Activated naive CD8-positive, alpha-beta T cell (primary cell): Measurements from ENCODE around the gene STOX2.
A peak's percentile ranks its signal among the peaks of the same experiment; 100 is the strongest.

Source experiments
- H3K27ac Mint-ChIP-seq: one replicate; pipeline ENCODE4 v1.8.0; 2021; ENCODE audit warnings: mixed read lengths
- H3K27me3 Mint-ChIP-seq: one replicate; pipeline ENCODE4 v1.8.0; 2021; ENCODE audit warnings: mixed read lengths
- H3K36me3 Mint-ChIP-seq: one replicate; pipeline ENCODE4 v1.8.0; 2021; ENCODE audit warnings: mixed read lengths
- H3K4me1 Mint-ChIP-seq: one replicate; pipeline ENCODE4 v1.8.0; 2021; ENCODE audit warnings: low read depth, mixed read lengths
- H3K4me3 Mint-ChIP-seq: one replicate; pipeline ENCODE4 v1.8.0; 2021; ENCODE audit warnings: mild to moderate bottlenecking, mixed read lengths
- H3K9me3 Mint-ChIP-seq: one replicate; pipeline ENCODE4 v1.8.0; 2021; ENCODE audit warnings: low read depth, mixed read lengths

Gene STOX2

GRCh38 chr4:183905081-183905592 is at the start of gene STOX2:
STOX2 (plus strand) TSS chr4:183905307; CDS start chr4:183906791, 1,484 bp downstream.
- H3K36me3 Mint-ChIP-seq: no peaks in the 10 kb centered on the region
- H3K9me3 Mint-ChIP-seq: no peaks in the 10 kb centered on the region
- H3K27ac Mint-ChIP-seq: no peak within 1 kb of the TSS
- H3K4me3 Mint-ChIP-seq: peak within 1 kb of the TSS; percentile 75
- H3K27me3 Mint-ChIP-seq: peaks cover 42% of the 10 kb centered on the region
- H3K4me1 Mint-ChIP-seq: peaks cover 7% of the 10 kb centered on the region

- no peak overlapping the region for H3K4me3 Mint-ChIP-seq
- H3K9me3 Mint-ChIP-seq: no peaks in the 10 kb centered on the region
- H3K27me3 Mint-ChIP-seq: peaks cover 15% of the 10 kb centered on the region
- no peak overlapping the region for H3K27ac Mint-ChIP-seq
- no peaks in the 10 kb centered on the region for H3K4me1 Mint-ChIP-seq
- no peaks in the 10 kb centered on the region for H3K36me3 Mint-ChIP-seq
Observed at GRCh38 chr4:183855323-183856190, 49.5 kb upstream of the STOX2 start.

GRCh38 chr4:183857040-183857439 is 48.1 kb upstream of the STOX2 start:
- H3K4me3 Mint-ChIP-seq: no peak overlapping the region
- no peaks in the 10 kb centered on the region for H3K4me1 Mint-ChIP-seq
- no peaks in the 10 kb centered on the region for H3K9me3 Mint-ChIP-seq
- H3K27ac Mint-ChIP-seq: no peak overlapping the region
- H3K36me3 Mint-ChIP-seq: no peaks in the 10 kb centered on the region
- peaks cover 15% of the 10 kb centered on the region for H3K27me3 Mint-ChIP-seq

GRCh38 chr4:183858011-183858615 is 47.0 kb upstream of the STOX2 start:
- no peaks in the 10 kb centered on the region for H3K36me3 Mint-ChIP-seq
- no peak overlapping the region for H3K4me3 Mint-ChIP-seq
- no peaks in the 10 kb centered on the region for H3K4me1 Mint-ChIP-seq
- H3K27me3 Mint-ChIP-seq: peaks cover 13% of the 10 kb centered on the region
- no peaks in the 10 kb centered on the region for H3K9me3 Mint-ChIP-seq
- H3K27ac Mint-ChIP-seq: no peak overlapping the region

GRCh38 chr4:183860119-183860518 is 45.0 kb upstream of the STOX2 start:
- Mint-ChIP-seq H3K36me3 (no peaks in the 10 kb centered on the region), H3K27ac (no peak overlapping the region), H3K9me3 (no peaks in the 10 kb centered on the region), H3K4me3 (no peak overlapping the region), H3K4me1 (no peaks in the 10 kb centered on the region), H3K27me3 (peaks cover 15% of the 10 kb centered on the region)

- Mint-ChIP-seq H3K27me3 (peaks cover 19% of the 10 kb centered on the region), H3K27ac (no peak overlapping the region), H3K4me3 (no peak overlapping the region), H3K9me3 (no peaks in the 10 kb centered on the region), H3K4me1 (no peaks in the 10 kb centered on the region), H3K36me3 (peaks cover 2% of the 10 kb centered on the region)
Observed at GRCh38 chr4:183860731-183861130, 44.4 kb upstream of the STOX2 start.

- peaks cover 16% of the 10 kb centered on the region for H3K27me3 Mint-ChIP-seq
- no peaks in the 10 kb centered on the region for H3K9me3 Mint-ChIP-seq
- no peak overlapping the region for H3K27ac Mint-ChIP-seq
- H3K36me3 Mint-ChIP-seq: peaks cover 2% of the 10 kb centered on the region
- H3K4me3 Mint-ChIP-seq: no peak overlapping the region
- no peaks in the 10 kb centered on the region for H3K4me1 Mint-ChIP-seq
Observed at GRCh38 chr4:183861426-183861825, 43.7 kb upstream of the STOX2 start.

GRCh38 chr4:183863155-183863825 is 41.8 kb upstream of the STOX2 start:
- no peaks in the 10 kb centered on the region for H3K9me3 Mint-ChIP-seq
- H3K27me3 Mint-ChIP-seq: peaks cover 8% of the 10 kb centered on the region

GRCh38 chr4:183867247-183867646 is 37.9 kb upstream of the STOX2 start:
- peaks cover 6% of the 10 kb centered on the region for H3K27me3 Mint-ChIP-seq
- no peaks in the 10 kb centered on the region for H3K4me1 Mint-ChIP-seq

More at GRCh38 chr4:183863155-183863825, 41.8 kb upstream of the STOX2 start:
- peaks cover 2% of the 10 kb centered on the region for H3K36me3 Mint-ChIP-seq
- no peaks in the 10 kb centered on the region for H3K4me1 Mint-ChIP-seq
- no peak overlapping the region for H3K4me3 Mint-ChIP-seq
- H3K27ac Mint-ChIP-seq: no peak overlapping the region

GRCh38 chr4:183870997-183871396 is 34.1 kb upstream of the STOX2 start:
- no peaks in the 10 kb centered on the region for H3K36me3 Mint-ChIP-seq
- H3K4me3 Mint-ChIP-seq: no peak overlapping the region
- no peaks in the 10 kb centered on the region for H3K27me3 Mint-ChIP-seq
- no peaks in the 10 kb centered on the region for H3K9me3 Mint-ChIP-seq
- H3K27ac Mint-ChIP-seq: no peak overlapping the region
- H3K4me1 Mint-ChIP-seq: no peaks in the 10 kb centered on the region

More at GRCh38 chr4:183867247-183867646, 37.9 kb upstream of the STOX2 start:
- H3K36me3 Mint-ChIP-seq: peaks cover 2% of the 10 kb centered on the region
- no peak overlapping the region for H3K4me3 Mint-ChIP-seq
- H3K27ac Mint-ChIP-seq: no peak overlapping the region
- H3K9me3 Mint-ChIP-seq: no peaks in the 10 kb centered on the region

- no peaks in the 10 kb centered on the region for H3K27me3 Mint-ChIP-seq
- H3K4me3 Mint-ChIP-seq: no peak overlapping the region
- H3K27ac Mint-ChIP-seq: no peak overlapping the region
- no peaks in the 10 kb centered on the region for H3K9me3 Mint-ChIP-seq
- no peaks in the 10 kb centered on the region for H3K4me1 Mint-ChIP-seq
- H3K36me3 Mint-ChIP-seq: no peaks in the 10 kb centered on the region
Observed at GRCh38 chr4:183871581-183871980, 33.5 kb upstream of the STOX2 start.

GRCh38 chr4:183872531-183872930 is 32.6 kb upstream of the STOX2 start:
- Mint-ChIP-seq H3K36me3 (no peaks in the 10 kb centered on the region), H3K27me3 (no peaks in the 10 kb centered on the region), H3K9me3 (no peaks in the 10 kb centered on the region), H3K4me1 (no peaks in the 10 kb centered on the region), H3K27ac (no peak overlapping the region), H3K4me3 (no peak overlapping the region)

GRCh38 chr4:183873409-183874185 is 31.5 kb upstream of the STOX2 start:
- Mint-ChIP-seq H3K4me3 (no peak overlapping the region), H3K36me3 (no peaks in the 10 kb centered on the region), H3K27ac (no peak overlapping the region), H3K4me1 (no peaks in the 10 kb centered on the region), H3K27me3 (no peaks in the 10 kb centered on the region), H3K9me3 (no peaks in the 10 kb centered on the region)

- H3K36me3 Mint-ChIP-seq: no peaks in the 10 kb centered on the region
- H3K27me3 Mint-ChIP-seq: no peaks in the 10 kb centered on the region
- no peak overlapping the region for H3K4me3 Mint-ChIP-seq
- no peak overlapping the region for H3K27ac Mint-ChIP-seq
- H3K9me3 Mint-ChIP-seq: no peaks in the 10 kb centered on the region
- no peaks in the 10 kb centered on the region for H3K4me1 Mint-ChIP-seq
Observed at GRCh38 chr4:183875251-183875825, 29.8 kb upstream of the STOX2 start.
